ENCODE results near the gene RNF130.
"Not testable (repeated sequence)": the region's sequence is repeated elsewhere in the genome, so short reads cannot be mapped to it uniquely, and the experiment has no call there.

Gene RNF130

GRCh38 chr5:179974246-179974945 is 97.2 kb downstream of the RNF130 start:
- no peak for DNase-seq (ENCODE audit: low spot score)

GRCh38 chr5:179973391-179973790 is 98.2 kb downstream of the RNF130 start:
- DNase-seq (ENCODE audit: low spot score): no peak

- DNase-seq (ENCODE audit: low spot score): no peak
These were observed 102.4 kb downstream of the RNF130 start for GRCh38 chr5:179969110-179969509.

- no peak for DNase-seq (ENCODE audit: low spot score)
These were observed 104.1 kb downstream of the RNF130 start for GRCh38 chr5:179967489-179967888.

GRCh38 chr5:179964015-179964414 is 107.5 kb downstream of the RNF130 start:
- DNase-seq (ENCODE audit: low spot score): no peak

- DNase-seq (ENCODE audit: low spot score): no peak
These were observed 108.2 kb downstream of the RNF130 start for GRCh38 chr5:179963375-179963774.

- DNase-seq (ENCODE audit: low spot score): no peak
These were observed 111.2 kb downstream of the RNF130 start for GRCh38 chr5:179960204-179960831.

- no peak for DNase-seq (ENCODE audit: low spot score)
These were observed 111.9 kb downstream of the RNF130 start for GRCh38 chr5:179959641-179960040.

- not testable (repeated sequence) for DNase-seq (ENCODE audit: low spot score)
These were observed 112.4 kb downstream of the RNF130 start for GRCh38 chr5:179959118-179959517.

- no peak for DNase-seq (ENCODE audit: low spot score)
These were observed 115.9 kb downstream of the RNF130 start for GRCh38 chr5:179955630-179956029.

- no peak for DNase-seq (ENCODE audit: low spot score)
These were observed 116.5 kb downstream of the RNF130 start for GRCh38 chr5:179955062-179955461.

GRCh38 chr5:179954434-179954833 is 117.1 kb downstream of the RNF130 start:
- DNase-seq (ENCODE audit: low spot score): no peak

- no peak for DNase-seq (ENCODE audit: low spot score)
These were observed 117.6 kb downstream of the RNF130 start for GRCh38 chr5:179953987-179954386.

- no peak for DNase-seq (ENCODE audit: low spot score)
These were observed 134.4 kb downstream of the RNF130 start for GRCh38 chr5:179936976-179937681.

GRCh38 chr5:179930788-179931473 is 140.6 kb downstream of the RNF130 start:
- DNase-seq (ENCODE audit: low spot score): no peak

- no peak for DNase-seq (ENCODE audit: low spot score)
These were observed 143.7 kb downstream of the RNF130 start for GRCh38 chr5:179927824-179928223.

GRCh38 chr5:179926657-179927056 is 144.9 kb downstream of the RNF130 start:
- no peak for DNase-seq (ENCODE audit: low spot score)

GRCh38 chr5:179923436-179923835 is 148.1 kb downstream of the RNF130 start:
- DNase-seq (ENCODE audit: low spot score): no peak

- no peak for DNase-seq (ENCODE audit: low spot score)
These were observed 151.4 kb downstream of the RNF130 start for GRCh38 chr5:179920175-179920574.

GRCh38 chr5:179919487-179920060 is 152.0 kb downstream of the RNF130 start:
- no peak for DNase-seq (ENCODE audit: low spot score)

GRCh38 chr5:179918742-179919486 is 152.6 kb downstream of the RNF130 start:
- no peak for DNase-seq (ENCODE audit: low spot score)

- no peak for DNase-seq (ENCODE audit: low spot score)
These were observed 155.0 kb downstream of the RNF130 start for GRCh38 chr5:179916523-179916922.
